Heart left ventricle (tissue), 13 donors: ENCODE results near the gene SUMO3.

Source experiments
- POLR2A ChIP-seq, 2 donors: fragments of 450-650 bp; IDR thresholded peaks; one replicate each; pipeline ENCODE4 v1.6.1; 2017; ENCODE audit warnings: antibody characterized with exemption in 2 of 2, mild to moderate bottlenecking in 2 of 2, moderate library complexity in 2 of 2
- TF ChIP-seq, protein P1 (sequence below), 12 donors: fragments of 200-600 bp; sonication (generic) in 4 of 12; IDR thresholded peaks; one replicate each; pipeline versions ENCODE4 v1.5.0 to v1.8.0; 2018 to 2022; ENCODE audit warnings: antibody characterized with exemption in 12 of 12, mild to moderate bottlenecking in 5 of 12
- donor health status: ischemic (EF 13 %, LVEDD 7.1; RV severe dilation, severe dysfunction).
- donor health status: DM: no; HTN: yes; CAD: no.
- donor health status: DM: no; HTN: no; CAD: no.
- donor health status: ischemic (EF 25% LVEDD 6.9; RV normal size, moderate dysfunction).
- donor health status: ischemic (EF 25% LVEDD 5.7; RV mildly dilated, moderate dysfunction).
- donor health status: ischemic (EF 35%, LVEDD 5.7; RV mildly dilated, moderate dysfunction).
- donor health status: nonischemic (EF 11% LVEDD 7.7; RV severe dilation, severe dysfunction).
- donor health status: DM: yes; HTN: yes; CAD: no.
- donor health status: PGD.
- donor health status: ischemic (EF 29% LVEDD 5.4; RV normal size, mild dysfunction).
- donor health status: nonischemic (EF 23%, LVEDD 6.1; RV moderate dilation, normal function).

DNA sequence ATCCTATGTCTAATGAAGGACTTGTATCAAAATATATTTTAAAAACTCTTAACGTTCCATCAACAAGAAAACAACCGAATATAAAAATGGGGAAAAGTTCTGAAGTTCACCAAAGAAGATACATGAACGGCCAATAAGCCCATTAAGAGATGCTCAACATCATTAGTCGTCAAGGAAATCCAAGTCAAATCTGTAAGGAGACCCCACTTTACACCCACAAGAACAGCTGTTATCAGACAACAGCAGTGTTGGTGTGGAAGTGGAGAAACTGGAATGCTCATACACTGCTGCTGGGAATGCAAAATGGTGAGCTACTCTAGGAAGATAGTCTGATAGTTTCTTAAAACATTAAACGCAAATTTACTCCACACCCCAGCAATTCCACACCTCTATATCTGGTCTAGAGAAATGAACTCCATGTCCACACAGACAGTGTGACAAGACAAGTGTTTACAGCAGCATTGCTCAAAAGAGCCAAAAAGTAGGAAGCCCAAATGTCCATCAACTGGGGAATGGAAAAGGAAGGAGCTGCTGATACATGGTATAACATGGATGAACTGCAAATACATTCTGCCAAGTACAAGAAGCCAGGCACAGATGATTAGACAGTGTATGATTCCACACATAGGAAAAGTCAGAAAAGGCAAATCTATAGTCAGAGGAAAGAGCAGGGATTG lies 34.7 kb downstream of the SUMO3 start:
- no peak for TF ChIP-seq POLR2A (IDR thresholded peaks at IDR 0.05)
- TF ChIP-seq, protein P1, sequence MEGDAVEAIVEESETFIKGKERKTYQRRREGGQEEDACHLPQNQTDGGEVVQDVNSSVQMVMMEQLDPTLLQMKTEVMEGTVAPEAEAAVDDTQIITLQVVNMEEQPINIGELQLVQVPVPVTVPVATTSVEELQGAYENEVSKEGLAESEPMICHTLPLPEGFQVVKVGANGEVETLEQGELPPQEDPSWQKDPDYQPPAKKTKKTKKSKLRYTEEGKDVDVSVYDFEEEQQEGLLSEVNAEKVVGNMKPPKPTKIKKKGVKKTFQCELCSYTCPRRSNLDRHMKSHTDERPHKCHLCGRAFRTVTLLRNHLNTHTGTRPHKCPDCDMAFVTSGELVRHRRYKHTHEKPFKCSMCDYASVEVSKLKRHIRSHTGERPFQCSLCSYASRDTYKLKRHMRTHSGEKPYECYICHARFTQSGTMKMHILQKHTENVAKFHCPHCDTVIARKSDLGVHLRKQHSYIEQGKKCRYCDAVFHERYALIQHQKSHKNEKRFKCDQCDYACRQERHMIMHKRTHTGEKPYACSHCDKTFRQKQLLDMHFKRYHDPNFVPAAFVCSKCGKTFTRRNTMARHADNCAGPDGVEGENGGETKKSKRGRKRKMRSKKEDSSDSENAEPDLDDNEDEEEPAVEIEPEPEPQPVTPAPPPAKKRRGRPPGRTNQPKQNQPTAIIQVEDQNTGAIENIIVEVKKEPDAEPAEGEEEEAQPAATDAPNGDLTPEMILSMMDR (IDR thresholded peaks at IDR 0.05): no peak
